Cardiac muscle cell (in vitro differentiated cells and primary cell): ENCODE data around the gene PARP1. TPM values are rescaled to one million over a fixed set of nuclear protein-coding genes. Genes with fewer than 3 reads are reported as not detected.
A peak's percentile ranks its signal among the peaks of the same experiment; 100 is the strongest.

Source experiments
- DNase-seq, 2 donors: peaks; one replicate each; pipeline versions ENCODE4 v3.0.0 to v3.0.0-alpha.2; 2010 to 2017; ENCODE audit warnings: low read depth in 1 of 2, low spot score in 1 of 2
- H3K27ac ChIP-seq: fragments of 200-600 bp; sonication (generic); 2 replicates; pipeline ENCODE4 v1.5.1; 2016
- H3K27me3 ChIP-seq: fragments of 200-600 bp; sonication (generic); 2 replicates; pipeline ENCODE4 v1.6.0; 2016; ENCODE audit warnings: control low read depth
- H3K36me3 ChIP-seq: fragments of 200-600 bp; sonication (generic); 2 replicates; pipeline ENCODE4 v1.5.1; 2016; ENCODE audit warnings: control low read depth
- H3K4me1 ChIP-seq: fragments of 200-600 bp; sonication (generic); 2 replicates; pipeline ENCODE4 v1.8.1; 2017; ENCODE audit warnings: low read depth, mild to moderate bottlenecking, mixed run types
- H3K4me3 ChIP-seq: fragments of 200-600 bp; sonication (generic); 2 replicates; pipeline ENCODE4 v1.5.1; 2016; ENCODE audit warnings: mild to moderate bottlenecking
- H3K9me3 ChIP-seq: fragments of 200-600 bp; sonication (generic); 2 replicates; pipeline ENCODE4 v1.5.1; 2017; ENCODE audit warnings: low read depth, mild to moderate bottlenecking, control low read depth
- polyA plus RNA-seq: library from polyadenylated mRNA; unstranded; fragments of >200 nt; fragmentation: Nextera tagmentation; extraction: Ambion mirVana; gene quantifications from 2 replicates; pipeline ENCODE4 v1.2.1, GENCODE V29; 2016
- total RNA-seq: library from RNA; depleted of rRNA; stranded (reverse); fragments of >200 nt; gene quantifications from 2 replicates; pipeline ENCODE4 v1.2.3, GENCODE V29; 2016
- TF ChIP-seq, protein P1 (sequence below): IDR thresholded peaks from 2 replicates; pipeline ENCODE4 v1.5.1; 2012; ENCODE audit warnings: low read depth, mild to moderate bottlenecking, low read length

PARP1 gene
- total and polyA plus RNA-seq, 2 experiments from 2014 or later: 192 to 373 TPM

DNA sequence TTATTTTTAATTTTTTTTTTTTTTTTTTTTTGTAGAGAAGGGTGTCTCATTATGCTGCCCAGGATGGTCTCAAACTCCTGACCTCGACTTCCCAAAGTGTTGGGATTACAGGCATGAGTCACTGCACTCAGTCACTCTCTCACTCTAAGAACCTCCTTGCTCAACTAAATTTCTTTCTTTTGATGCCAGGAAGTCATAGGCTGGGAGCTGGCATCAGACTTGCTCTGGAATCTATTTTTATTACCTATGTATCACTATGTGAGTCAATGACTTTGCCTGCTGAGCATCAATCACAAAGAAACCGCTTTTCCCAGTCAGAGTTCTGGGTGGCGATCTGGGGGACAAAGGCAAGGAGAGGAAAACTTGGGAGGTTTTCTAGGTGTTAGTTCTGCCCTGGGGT lies 35.5 kb upstream of the PARP1 start:
- Histone ChIP-seq H3K4me1 (no peaks in the 10 kb centered on the region), H3K9me3 (no peaks in the 10 kb centered on the region), H3K36me3 (no peaks in the 10 kb centered on the region), H3K27ac (no peak overlapping the region), H3K27me3 (no peaks in the 10 kb centered on the region), H3K4me3 (no peak overlapping the region)
- TF ChIP-seq, protein P1, sequence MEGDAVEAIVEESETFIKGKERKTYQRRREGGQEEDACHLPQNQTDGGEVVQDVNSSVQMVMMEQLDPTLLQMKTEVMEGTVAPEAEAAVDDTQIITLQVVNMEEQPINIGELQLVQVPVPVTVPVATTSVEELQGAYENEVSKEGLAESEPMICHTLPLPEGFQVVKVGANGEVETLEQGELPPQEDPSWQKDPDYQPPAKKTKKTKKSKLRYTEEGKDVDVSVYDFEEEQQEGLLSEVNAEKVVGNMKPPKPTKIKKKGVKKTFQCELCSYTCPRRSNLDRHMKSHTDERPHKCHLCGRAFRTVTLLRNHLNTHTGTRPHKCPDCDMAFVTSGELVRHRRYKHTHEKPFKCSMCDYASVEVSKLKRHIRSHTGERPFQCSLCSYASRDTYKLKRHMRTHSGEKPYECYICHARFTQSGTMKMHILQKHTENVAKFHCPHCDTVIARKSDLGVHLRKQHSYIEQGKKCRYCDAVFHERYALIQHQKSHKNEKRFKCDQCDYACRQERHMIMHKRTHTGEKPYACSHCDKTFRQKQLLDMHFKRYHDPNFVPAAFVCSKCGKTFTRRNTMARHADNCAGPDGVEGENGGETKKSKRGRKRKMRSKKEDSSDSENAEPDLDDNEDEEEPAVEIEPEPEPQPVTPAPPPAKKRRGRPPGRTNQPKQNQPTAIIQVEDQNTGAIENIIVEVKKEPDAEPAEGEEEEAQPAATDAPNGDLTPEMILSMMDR: no peak
- peak in 1 of 2 donors; percentile 41 for DNase-seq

DNA sequence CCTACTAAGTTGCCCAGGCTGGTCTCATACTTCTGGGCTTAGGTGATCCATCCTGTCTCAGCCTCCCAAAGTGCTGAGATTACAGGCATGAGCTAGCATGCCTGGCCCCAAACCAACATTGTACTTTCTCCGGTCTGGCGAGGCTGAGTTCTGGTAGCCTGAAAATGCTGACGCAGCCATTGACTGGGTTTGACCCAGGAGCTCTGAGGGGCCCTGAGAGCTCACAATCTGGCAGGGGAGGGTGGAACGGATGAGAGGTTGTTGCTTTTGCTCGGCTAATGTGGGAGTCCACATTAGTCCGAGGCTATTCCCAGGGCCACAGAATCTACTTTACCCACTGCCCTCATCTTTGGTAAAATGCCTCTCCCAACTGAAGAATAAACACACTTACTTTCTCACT lies 35.1 kb upstream of the PARP1 start:
- DNase-seq: peak in 1 of 2 donors; percentile 19

DNA sequence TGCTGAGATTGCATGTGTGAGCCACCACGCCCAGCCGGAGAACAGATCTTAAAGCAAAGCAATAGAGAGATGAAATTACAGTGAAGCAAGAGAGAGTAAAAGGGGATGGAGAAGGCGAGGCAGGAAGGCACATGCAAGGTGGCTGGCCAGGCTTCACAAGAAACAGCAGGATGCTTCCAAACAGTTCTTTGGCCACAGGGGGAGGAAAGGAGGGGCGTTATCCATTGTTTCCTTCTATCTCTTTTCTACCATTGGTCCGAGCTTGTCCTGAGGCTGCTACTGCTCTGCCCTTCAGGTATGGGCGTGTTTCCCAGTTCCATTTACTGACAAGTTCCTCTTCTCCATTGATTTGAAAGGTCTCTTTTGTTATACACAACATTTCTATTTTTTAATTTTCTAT lies 33.7 kb upstream of the PARP1 start:
- Histone ChIP-seq H3K27me3 (no peaks in the 10 kb centered on the region), H3K4me3 (no peak overlapping the region), H3K4me1 (no peaks in the 10 kb centered on the region), H3K36me3 (no peaks in the 10 kb centered on the region), H3K9me3 (no peaks in the 10 kb centered on the region), H3K27ac (no peak overlapping the region)
- no peak for DNase-seq
- TF ChIP-seq, protein P1: no peak

More for the DNA sequence above, 35.1 kb upstream of the PARP1 start:
- H3K27ac ChIP-seq: no peak overlapping the region
- TF ChIP-seq, protein P1: no peak
- H3K4me1 ChIP-seq: no peaks in the 10 kb centered on the region
- H3K36me3 ChIP-seq: no peaks in the 10 kb centered on the region
- H3K9me3 ChIP-seq: no peaks in the 10 kb centered on the region
- H3K4me3 ChIP-seq: no peak overlapping the region
- H3K27me3 ChIP-seq: no peaks in the 10 kb centered on the region

DNA sequence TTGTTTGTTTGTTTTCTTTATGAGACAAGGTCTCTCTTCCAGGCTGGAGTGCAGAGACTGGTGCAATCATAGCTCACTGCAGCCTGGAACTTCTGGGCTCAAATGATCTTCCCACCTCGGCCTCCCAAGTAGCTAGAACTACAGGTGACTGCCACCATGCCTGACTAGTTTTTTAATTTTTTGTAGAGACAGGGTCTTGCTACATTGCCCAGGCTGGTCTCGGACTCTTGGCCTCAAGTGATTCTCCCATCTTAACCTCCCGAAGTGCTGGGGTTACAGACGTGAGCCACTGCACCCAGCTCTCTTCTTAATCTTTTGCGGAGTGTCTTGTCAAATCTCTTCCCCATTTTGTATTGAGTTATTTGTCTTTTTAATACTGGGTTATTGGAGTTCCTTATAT lies 32.6 kb upstream of the PARP1 start:
- H3K27me3 ChIP-seq: no peaks in the 10 kb centered on the region
- TF ChIP-seq, protein P1: no peak
- H3K36me3 ChIP-seq: no peaks in the 10 kb centered on the region
- H3K9me3 ChIP-seq: no peaks in the 10 kb centered on the region
- DNase-seq: no peak
- no peak overlapping the region for H3K4me3 ChIP-seq
- H3K27ac ChIP-seq: no peak overlapping the region
- no peaks in the 10 kb centered on the region for H3K4me1 ChIP-seq

DNA sequence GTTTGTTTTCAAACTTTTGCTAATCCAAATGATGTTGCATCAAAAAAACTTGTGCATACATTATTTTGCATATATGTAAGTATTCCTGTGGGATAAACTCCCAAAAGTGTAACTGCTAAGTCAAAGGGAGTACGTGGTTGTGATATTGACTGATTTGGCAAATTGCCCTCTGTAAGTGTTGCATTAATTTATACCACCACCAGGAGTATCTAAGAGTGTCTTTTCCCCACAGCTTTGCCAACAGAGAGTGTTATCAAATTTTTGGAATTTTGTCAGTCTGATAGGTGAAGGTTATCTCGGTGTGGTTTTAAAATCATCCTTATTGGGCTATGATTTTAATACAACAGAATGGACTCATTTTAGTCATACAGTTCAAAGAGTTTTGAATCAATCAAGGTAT lies 30.1 kb upstream of the PARP1 start:
- TF ChIP-seq, protein P1: peak; percentile 26
- DNase-seq: peak in 1 of 2 donors; percentile 50
- no peak overlapping the region for H3K4me3 ChIP-seq
- no peaks in the 10 kb centered on the region for H3K9me3 ChIP-seq
- no peak overlapping the region for H3K27ac ChIP-seq
- H3K36me3 ChIP-seq: no peaks in the 10 kb centered on the region
- H3K27me3 ChIP-seq: no peaks in the 10 kb centered on the region
- H3K4me1 ChIP-seq: no peaks in the 10 kb centered on the region
